Stimulated activated CD8-positive, alpha-beta memory T cell treated with anti-CD3 and anti-CD28 coated beads, Interleukin-15, amount 100 ng/mL, for 24 hours (primary cell): ENCODE measurements around the gene GBF1.
"Not testable (repeated sequence)": the region's sequence is repeated elsewhere in the genome, so short reads cannot be mapped to it uniquely, and the experiment has no call there.

Experiments
- DNase-seq: peaks from one replicate; pipeline ENCODE4 v3.0.0-alpha.2; 2020; ENCODE audit warnings: low read depth

Gene GBF1

GRCh38 chr10:102306710-102307109, 61.4 kb downstream of the GBF1 start:
- DNase-seq = no peak

- not testable (repeated sequence) for DNase-seq
Observed at GRCh38 chr10:102308318-102308717, 63.0 kb downstream of the GBF1 start.

- DNase-seq = no peak
Observed at GRCh38 chr10:102309236-102309635, 63.9 kb downstream of the GBF1 start.

- DNase-seq = no peak
Observed at GRCh38 chr10:102309916-102310315, 64.6 kb downstream of the GBF1 start.

GRCh38 chr10:102310361-102311024, 65.2 kb downstream of the GBF1 start:
- no peak for DNase-seq

GRCh38 chr10:102311025-102311420, 65.7 kb downstream of the GBF1 start:
- no peak for DNase-seq

- no peak for DNase-seq
Observed at GRCh38 chr10:102312683-102313082, 67.4 kb downstream of the GBF1 start.

GRCh38 chr10:102313221-102313896, 68.0 kb downstream of the GBF1 start:
- DNase-seq = no peak

GRCh38 chr10:102314801-102315200, 69.5 kb downstream of the GBF1 start:
- no peak for DNase-seq

- DNase-seq = no peak
Observed at GRCh38 chr10:102316421-102316820, 71.1 kb downstream of the GBF1 start.

GRCh38 chr10:102322914-102323313, 77.6 kb downstream of the GBF1 start:
- no peak for DNase-seq

GRCh38 chr10:102324061-102324460, 78.7 kb downstream of the GBF1 start:
- no peak for DNase-seq

GRCh38 chr10:102326031-102326430, 80.7 kb downstream of the GBF1 start:
- no peak for DNase-seq

- DNase-seq = no peak
Observed at GRCh38 chr10:102327002-102327401, 81.7 kb downstream of the GBF1 start.

GRCh38 chr10:102327641-102328040, 82.3 kb downstream of the GBF1 start:
- no peak for DNase-seq

- no peak for DNase-seq
Observed at GRCh38 chr10:102332772-102333171, 87.4 kb downstream of the GBF1 start.

- DNase-seq = no peak
Observed at GRCh38 chr10:102334101-102334500, 88.8 kb downstream of the GBF1 start.

GRCh38 chr10:102335184-102335583, 89.9 kb downstream of the GBF1 start:
- DNase-seq = no peak

GRCh38 chr10:102341038-102341688, 95.8 kb downstream of the GBF1 start:
- no peak for DNase-seq

GRCh38 chr10:102342458-102342857, 97.1 kb downstream of the GBF1 start:
- DNase-seq = no peak

GRCh38 chr10:102342958-102343357, 97.6 kb downstream of the GBF1 start:
- DNase-seq = no peak

- no peak for DNase-seq
Observed at GRCh38 chr10:102344067-102344466, 98.7 kb downstream of the GBF1 start.

- DNase-seq = no peak
Observed at GRCh38 chr10:102347236-102347828, 102.0 kb downstream of the GBF1 start.
